PFSK-1 (cell line): Measurements from ENCODE around the gene XXYLT1.

Experiments used
- FOXP2 ChIP-seq: optimal IDR thresholded peaks from 2 replicates; pipeline ENCODE3; 2011; ENCODE audit warnings: borderline replicate concordance, control low read depth, inconsistent platforms; ENCODE audit not compliant: insufficient read depth; ENCODE audit errors: extremely low read length, extremely low read depth
- POLR2AphosphoS5 ChIP-seq: IDR thresholded peaks from 2 replicates; pipeline ENCODE4 v1.6.1; 2012; ENCODE audit warnings: low read depth, mild to moderate bottlenecking, control low read depth, low read length, moderate library complexity
- SIN3A ChIP-seq: IDR thresholded peaks from 2 replicates; pipeline ENCODE4 v1.6.1; 2012; ENCODE audit warnings: mild to moderate bottlenecking, low read length, moderate library complexity, borderline replicate concordance; ENCODE audit not compliant: insufficient read depth
- TF ChIP-seq, protein P1 (sequence below), 2 experiments: IDR thresholded peaks; 2 replicates each; pipeline versions ENCODE4 v1.6.1 to v1.8.0; 2011 to 2012; ENCODE audit warnings: low read depth in 2 of 2, low read length in 2 of 2, control low read depth in 1 of 2, inconsistent platforms in 1 of 2, mild to moderate bottlenecking in 1 of 2, moderate library complexity in 1 of 2; ENCODE audit not compliant: insufficient read depth in 1 of 2

DNA sequence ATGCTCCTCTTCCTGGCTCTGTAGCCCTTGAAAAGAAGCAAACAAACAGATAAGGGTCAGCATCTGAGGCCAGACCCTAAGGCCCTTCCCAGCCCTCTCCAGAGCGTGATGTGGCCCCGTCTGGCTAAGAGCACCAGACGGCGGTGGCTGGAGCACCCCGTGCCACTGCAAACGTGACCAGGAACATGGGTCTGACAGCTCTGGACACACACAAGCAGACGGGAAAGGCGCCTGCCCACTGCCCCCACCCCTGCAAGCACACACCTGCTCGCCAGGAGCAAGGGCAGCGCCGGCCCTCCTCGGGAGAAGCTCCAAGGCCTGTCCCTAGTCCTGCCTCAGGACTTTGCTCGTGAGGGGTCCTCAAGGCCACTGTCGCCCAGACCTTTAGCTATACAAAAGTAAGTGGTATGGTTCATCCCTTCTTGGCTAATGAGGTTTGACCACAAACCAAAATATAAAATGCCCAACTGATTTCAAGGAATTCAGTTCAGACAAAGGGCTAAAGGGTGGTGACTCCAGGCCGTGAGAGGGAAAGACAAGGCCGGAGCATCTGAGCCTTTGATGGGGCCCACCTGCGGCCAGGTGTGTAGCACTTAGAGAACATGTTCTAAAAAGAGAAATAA lies 90.4 kb downstream of the XXYLT1 start:
- TF ChIP-seq, protein P1, sequence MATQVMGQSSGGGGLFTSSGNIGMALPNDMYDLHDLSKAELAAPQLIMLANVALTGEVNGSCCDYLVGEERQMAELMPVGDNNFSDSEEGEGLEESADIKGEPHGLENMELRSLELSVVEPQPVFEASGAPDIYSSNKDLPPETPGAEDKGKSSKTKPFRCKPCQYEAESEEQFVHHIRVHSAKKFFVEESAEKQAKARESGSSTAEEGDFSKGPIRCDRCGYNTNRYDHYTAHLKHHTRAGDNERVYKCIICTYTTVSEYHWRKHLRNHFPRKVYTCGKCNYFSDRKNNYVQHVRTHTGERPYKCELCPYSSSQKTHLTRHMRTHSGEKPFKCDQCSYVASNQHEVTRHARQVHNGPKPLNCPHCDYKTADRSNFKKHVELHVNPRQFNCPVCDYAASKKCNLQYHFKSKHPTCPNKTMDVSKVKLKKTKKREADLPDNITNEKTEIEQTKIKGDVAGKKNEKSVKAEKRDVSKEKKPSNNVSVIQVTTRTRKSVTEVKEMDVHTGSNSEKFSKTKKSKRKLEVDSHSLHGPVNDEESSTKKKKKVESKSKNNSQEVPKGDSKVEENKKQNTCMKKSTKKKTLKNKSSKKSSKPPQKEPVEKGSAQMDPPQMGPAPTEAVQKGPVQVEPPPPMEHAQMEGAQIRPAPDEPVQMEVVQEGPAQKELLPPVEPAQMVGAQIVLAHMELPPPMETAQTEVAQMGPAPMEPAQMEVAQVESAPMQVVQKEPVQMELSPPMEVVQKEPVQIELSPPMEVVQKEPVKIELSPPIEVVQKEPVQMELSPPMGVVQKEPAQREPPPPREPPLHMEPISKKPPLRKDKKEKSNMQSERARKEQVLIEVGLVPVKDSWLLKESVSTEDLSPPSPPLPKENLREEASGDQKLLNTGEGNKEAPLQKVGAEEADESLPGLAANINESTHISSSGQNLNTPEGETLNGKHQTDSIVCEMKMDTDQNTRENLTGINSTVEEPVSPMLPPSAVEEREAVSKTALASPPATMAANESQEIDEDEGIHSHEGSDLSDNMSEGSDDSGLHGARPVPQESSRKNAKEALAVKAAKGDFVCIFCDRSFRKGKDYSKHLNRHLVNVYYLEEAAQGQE (IDR thresholded peaks at IDR 0.05; ENCODE audit: insufficient read depth in 1 of 2, low read depth in 2 of 2, low read length in 2 of 2) = no peak
- TF ChIP-seq POLR2AphosphoS5 = no peak
- no peak for TF ChIP-seq SIN3A
- no peak for TF ChIP-seq FOXP2
